GM18498 (cell line): ENCODE results near the gene TMEM9.

ENCODE experiments used
- ATAC-seq: cut with Tn5 transposase; IDR thresholded peaks from one replicate; pipeline ENCODE4 v1.9.1; 2021; ENCODE audit warnings: mild to moderate bottlenecking, moderate library complexity; ENCODE audit not compliant: unreplicated experiment

TMEM9 gene

DNA sequence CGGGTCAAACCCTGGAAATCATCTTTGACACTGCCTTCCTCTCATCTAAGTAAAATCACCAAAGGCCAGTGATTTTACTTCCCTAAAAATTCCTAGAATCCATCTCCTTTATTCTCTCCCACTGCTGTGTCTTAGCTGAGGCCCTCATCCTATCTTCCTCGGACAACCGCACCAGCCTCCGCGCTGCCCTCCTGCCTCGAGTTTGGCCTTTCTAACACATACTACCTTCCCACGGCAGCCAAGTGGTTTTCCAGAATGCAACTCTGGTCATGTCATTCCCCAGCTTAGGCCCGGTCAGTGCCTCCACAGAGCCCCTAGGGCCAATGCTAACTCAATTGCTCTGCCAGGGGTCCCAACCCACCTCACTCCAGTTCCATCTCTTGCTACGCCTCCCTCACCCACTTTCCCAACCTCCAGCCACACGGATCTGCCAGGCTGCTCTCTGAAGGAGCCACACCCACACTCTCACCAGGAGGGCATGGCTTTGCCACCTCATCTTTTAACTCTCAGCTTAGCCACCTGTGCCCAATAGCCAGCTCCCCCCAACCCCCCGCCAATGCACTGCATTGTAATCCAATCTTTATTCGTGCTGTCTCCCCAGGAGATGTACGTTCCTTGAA is 6.8 kb downstream of the TMEM9 start:
- no peak for ATAC-seq

DNA sequence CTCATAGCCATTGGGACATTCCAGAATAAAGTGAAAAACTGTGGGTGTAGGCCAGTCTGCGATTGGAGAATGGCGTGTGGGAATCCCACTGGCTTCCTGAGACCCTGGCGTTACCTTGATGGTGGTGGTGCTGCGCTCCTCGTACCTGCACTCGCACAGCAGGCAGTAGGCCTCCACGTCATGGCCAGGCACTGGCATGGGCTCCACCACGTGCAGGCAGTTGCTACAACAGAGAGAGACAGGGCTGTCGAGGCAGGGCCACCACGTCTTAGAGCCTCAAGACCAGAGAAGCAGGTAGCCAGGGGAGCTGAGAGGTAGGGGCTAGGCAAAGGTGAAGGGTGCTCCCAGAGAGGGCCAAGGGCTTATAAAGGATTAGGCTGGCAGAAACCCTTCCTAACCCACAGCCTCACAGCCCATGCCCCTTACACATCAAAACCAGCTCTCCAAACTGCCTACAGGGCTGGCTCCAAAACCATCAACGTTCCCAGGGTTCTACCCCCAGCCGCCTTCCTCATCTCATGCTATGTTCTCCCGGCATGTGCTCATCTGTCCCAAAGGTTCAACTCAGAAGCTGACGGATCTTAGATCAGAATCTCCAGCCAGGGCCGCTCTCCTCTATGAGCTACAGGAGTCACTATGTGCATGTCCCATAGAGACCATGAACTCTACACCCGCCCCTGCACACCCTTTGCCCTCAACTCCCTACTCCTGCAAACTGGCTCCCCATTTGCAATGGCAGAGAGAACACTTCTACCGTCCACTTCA is 7.5 kb downstream of the TMEM9 start:
- ATAC-seq = no peak

DNA sequence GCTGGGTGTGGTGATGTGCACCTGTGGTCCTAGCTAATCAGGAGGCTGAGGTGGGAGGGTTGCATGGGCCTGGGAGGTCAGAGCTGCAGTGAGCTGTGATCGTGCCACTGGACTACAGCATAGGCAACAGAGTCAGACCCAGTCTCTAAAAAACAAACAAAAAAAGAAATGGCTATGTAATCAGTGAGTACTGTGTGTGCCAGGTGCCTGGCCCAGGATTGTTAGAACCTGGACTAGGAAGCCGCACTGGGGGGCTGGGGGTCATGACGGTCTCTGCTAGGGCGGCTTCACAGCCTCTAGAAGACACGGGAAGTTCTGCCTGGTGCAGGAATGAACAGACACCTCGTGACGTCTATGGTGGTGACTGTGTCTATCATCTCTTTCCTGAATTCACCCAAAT is 8.5 kb downstream of the TMEM9 start:
- no peak for ATAC-seq

DNA sequence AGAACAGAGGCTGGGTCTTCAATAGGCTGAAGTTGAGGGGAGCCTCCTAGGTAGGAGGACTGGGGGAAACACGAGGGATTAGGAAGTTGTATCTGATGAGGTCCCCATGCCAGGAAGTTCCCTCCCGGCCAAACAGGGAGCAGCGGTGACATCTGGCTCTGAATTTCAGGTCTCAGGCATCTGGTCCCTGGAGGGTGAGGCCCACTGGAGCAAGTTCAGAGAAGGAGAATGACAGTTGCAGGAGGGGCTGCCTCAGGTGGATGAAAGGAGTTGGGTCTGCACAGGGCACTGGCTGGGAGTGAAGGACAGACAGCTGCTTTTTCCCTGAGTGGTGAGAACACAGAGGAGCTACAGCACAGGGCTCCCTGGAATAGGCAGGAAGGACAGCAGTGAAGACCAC is 9.1 kb downstream of the TMEM9 start:
- ATAC-seq = no peak

DNA sequence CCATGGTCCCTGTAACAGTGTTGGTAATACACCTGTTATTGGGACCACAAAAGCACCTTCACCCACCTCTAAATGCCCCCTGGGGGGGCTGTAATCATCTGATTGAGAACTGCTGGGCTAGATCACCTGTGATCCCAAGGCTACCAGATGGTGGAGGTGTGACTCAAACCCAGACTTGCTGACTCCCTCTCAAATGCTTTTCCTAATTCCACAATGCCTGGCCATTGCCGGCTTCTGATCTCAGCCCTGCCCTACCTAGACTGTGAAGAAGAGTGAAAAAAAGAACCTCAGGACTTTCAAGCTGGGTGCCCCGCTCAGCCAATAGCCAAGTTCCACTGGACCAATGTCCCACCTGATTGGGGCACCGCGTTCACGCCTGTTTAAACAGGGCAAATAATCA is 9.6 kb downstream of the TMEM9 start:
- ATAC-seq = no peak

DNA sequence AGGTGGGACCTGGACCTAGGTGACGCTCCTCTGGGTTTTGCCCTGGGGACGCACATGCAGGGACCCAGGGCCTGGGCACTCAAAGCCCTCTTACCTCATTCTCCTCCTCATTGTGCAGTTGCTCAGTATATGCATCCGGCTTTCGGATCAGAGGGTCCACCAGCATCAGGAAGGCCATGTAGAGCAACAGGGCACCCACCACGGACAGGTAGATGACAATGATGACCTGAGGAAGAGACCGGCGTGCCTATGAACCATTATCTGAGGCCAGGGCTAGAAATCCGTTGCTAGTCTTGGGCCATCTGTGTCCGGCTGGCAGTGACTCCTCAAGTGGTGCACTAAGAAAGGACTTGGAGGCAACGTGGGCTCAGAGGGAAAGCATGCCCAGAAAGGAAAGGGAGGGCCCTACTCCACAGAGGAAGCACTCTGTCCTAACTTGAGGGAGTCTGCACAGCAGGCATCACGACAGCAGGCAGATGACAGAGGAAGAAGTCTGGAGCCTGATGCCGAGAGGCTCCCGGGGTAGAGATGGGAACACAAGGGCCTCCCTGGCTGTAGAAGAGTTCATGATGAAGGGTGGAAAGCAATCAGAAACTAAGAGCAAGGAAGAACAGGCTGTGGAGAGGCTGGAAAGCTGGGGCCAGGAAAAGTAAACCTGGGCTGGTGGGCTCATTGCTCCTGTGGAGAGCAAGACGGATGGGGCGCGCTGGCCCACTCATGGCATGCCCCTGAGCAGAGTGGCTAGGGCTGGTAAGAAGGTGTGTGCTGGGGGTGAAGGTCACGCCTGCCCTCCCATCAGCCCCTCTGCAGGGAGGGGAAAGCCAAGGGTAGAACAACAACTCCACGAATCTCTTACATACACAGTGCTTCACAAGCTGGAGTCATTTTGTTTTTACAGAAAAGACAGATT is 10.3 kb downstream of the TMEM9 start:
- no peak for ATAC-seq

DNA sequence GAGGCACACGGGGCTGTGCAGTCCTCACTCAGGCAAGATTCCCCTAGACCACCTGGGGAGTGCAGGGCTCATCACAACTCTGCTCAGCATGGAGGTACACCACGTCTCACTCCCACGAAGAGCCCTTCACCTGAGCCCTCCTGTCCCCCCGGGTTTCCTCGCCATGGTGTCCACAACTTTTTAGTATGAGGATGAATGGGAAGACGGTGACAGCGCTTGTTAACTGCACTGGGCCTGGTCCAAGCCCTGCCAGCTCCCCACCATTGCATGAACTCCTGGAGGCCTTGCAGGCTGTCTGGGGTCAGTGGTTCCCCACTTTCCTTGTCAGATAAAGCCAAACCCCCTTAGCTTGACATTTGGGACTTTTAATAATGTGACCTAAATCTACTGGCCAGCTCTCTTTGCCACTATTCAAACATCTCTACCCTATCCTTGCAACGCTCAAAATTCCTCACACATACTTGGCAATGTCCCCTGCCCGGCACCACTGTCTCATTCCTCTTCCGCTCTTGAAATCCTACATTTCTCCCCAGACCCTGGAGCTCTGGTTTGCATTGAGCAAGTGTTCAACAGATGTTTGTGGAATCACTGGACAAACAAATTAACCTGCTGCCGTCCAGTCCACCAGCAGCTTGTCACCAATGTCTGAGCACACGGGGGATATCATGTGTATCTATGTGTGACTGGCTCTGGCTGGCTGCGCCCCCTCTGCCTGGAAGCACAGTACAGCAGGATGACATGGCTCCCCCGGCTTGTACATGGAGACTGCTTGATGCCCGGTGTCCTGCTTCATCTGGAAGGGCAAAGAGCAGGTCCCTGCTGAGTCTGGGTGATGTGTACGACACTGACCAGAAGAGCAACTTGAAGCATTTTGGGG is 11.2 kb downstream of the TMEM9 start:
- no peak for ATAC-seq

DNA sequence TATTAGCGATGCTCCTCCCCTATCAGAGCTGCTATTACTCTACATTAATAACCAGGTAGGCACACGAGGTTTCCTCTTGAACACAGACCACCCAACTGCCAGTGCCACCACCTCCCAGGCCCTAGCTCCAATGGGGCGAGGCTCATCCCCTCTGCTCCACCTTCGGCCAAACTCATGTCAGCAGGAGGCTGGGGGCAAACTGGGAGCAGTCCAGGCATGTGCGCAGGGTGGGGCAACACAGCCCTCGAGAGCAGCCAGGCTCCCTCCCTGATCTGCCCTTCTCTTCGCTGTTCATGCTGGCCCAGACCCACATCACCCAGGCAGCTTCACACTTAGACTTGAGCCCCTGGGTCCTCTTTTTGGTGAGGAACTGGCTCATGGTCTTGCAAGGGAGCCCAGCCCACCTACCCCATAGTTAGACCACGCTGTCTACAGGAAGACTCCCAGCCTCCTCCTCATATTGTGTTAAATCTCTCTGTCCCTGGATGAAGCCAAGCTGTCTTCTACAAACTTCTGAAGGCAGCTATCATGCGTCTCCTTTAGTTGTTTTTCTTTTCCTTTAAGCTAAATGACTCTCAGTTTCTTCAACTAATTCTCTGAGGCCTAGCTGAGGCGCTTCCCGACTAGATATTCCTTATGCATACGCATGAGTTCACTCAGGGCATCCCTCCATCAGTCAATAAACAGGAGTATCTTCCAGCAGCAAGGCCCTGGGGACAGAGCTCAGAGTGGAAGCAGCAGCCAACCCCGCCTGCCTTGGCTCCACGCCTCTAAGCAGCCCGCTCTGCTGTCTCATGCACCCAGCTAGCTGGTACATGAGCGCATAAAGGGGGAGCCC is 12.0 kb downstream of the TMEM9 start:
- no peak for ATAC-seq

DNA sequence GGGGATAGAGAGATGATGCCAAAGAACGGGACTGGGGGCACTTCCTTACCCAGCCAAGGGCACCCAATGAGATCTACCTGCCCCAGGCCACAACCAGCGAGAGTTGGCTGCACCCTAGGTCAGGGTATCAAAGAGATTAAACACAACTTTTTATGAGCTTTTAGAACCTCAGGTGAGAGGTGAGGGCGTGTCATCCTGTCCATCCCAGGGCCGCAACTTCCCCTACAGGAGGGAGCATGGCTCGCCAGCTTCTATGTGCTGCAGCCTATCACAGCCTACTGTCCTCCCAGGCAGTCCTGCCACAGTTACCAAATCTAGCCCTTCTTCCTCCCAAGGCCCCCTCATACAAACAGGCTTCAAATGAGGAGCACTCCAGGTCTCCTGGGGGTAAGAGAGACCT is 12.9 kb downstream of the TMEM9 start:
- ATAC-seq = no peak

DNA sequence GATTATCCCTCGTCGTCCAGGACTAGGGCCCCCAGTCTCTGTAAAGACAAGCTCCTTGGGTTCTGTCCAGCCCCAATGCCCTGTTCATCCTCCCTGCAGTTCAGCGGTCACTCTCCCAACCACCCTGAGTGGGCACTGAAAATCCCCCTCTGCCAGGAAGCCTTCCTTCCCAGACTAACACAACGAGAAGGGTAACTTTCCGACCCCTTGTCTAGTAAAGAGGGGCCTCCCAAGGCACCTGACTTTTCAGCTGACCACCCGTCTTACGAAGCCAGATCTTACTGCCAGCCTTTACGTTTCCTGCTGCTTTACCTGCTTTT is 13.4 kb downstream of the TMEM9 start:
- no peak for ATAC-seq

DNA sequence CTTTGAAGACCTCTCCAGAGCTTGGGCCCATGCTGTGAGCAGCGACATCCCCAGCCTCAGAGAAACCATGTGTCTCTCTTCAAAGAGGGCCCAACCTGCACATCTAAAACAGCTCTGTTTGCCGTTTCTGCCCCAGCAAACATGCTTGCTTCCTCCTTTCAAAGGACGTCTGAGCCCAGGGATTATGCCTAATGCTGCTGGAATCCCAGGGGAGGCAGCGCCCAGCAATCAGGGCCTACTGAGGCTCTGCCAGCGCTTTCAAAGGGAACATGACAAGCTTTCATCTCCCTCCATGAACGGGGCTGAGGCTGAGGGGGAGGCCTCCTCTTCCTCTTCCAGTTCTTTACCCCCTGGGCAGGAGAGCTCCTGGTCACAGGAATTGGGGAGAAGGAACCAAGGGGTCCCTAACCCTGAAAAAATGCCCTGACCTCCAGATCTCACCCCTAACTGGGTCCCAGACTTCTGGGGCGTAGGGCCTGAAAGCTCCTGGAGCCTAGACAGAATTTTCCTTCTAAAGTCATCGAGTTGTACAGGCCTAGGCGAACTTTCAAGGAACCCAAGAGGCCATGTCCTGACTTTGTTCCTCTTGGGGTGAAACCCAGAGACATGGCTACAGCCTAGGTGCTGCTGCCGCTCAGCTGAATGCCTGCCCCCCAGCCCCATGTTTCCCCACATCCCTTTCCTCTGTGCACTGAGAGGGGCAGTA is 13.9 kb downstream of the TMEM9 start:
- no peak for ATAC-seq

DNA sequence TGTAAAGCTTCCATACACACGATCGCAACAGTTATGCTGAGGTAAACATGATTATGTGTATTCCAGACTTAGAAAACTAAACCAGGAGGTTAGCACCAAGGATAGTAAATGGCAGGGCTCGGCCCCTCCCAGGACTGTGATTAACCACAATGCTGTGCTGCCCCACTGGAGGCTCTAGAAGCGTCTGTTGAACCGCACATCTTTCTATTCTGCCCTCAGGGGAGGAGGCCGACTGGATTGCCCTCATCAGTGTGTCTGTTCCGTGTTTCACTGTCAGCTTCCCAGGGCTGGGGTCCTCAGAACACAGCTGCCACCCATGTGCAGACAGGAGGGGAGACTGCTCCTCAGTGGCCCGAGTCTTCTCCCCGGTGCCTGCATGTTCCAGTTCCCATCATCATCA is 14.5 kb downstream of the TMEM9 start:
- no peak for ATAC-seq

DNA sequence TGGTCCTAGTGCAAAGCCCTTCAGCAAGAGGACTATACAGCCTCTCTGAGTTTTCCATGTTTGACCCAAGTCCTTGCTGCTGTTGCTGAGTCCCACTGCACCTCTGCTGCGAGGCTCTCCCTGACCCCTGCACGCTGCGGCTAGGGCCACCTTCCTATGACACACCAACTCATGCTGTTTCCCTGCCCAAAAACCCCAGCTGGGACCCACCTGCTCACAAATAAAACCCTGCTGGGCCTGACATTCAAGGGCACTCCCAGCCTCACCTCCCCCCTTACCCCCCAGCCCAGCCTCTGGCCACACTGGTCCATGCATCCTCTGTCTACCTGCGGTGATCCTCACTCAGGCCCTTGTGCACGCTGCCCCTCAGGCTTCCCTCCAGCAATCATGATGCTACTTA is 15.0 kb downstream of the TMEM9 start:
- no peak for ATAC-seq

DNA sequence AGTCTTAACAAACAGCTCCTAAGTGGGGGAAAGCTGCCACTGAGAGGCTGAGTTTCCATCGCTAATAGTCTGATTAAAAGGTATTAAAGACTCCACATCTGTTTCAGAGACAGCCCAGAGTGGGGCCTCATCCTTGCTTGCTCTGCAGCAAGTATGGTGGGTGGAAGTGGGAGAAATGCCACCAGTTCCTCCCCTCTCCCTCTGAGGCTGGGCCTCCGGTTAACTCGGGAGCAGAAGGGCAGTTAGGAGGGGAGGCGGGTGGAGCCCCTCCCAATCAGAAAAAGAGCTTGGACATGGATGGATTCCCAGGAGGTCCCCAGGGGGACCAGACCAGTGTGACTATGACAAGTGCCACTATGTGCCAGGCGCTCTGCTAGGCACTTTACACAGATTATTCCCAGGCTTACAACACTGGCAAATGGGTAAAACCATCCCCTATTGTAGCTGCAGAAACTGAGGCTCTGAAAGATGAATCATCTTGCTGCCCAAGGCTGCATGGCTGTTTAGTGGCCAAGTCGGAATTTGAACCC is 15.9 kb downstream of the TMEM9 start:
- ATAC-seq = no peak

DNA sequence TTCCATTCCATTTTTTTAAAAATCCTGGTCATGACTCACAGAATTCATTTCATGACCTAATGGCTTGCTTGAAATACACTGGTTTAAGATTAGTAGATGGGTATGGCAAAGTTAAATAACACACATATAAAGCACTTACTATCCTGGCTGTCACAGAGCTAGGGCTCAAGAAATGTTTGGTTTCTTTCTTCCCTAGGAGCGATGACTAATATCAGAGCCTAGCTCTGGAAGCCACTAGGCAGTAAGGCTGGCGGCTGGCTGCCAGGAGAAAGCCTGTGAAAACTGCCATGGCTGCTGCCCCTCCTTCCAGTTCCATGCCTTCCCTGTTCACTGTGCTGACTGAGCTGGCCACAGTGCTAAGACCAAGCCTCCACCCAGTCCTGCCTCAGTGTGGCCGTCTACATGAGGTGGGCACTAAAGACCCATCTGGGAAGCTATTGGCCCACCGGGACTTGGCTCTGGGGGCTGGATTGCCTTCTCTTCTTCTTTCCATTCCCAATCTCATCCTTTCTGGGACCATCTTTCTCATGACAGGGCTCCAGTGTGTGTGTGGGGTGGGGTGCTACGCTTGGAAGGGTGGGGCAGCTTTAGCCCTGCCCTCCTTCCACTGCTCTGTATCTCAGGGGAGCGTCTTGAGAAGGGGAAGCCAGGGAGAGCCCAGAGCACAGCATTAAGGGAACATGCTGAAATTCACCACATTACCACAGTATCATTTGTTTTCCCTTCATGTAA is 16.5 kb downstream of the TMEM9 start:
- no peak for ATAC-seq

DNA sequence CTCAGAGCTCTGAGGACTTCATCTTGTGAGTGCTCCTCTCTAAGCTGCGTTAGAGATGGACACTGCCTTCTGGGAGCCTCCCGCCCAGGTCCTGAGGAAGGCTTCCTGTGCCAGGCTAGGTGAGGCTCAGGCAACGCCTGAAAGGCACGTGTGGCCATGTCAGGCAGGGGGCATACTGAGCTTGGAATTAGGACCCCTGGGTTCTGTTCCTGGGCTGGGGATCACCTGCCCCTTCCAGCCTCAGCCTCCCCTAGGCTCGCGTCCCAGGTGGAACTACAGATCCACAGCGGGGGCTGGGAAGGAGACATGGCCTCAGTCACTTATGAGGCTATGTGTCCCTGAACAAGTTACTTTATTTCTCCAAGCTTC is 17.3 kb downstream of the TMEM9 start:
- no peak for ATAC-seq

DNA sequence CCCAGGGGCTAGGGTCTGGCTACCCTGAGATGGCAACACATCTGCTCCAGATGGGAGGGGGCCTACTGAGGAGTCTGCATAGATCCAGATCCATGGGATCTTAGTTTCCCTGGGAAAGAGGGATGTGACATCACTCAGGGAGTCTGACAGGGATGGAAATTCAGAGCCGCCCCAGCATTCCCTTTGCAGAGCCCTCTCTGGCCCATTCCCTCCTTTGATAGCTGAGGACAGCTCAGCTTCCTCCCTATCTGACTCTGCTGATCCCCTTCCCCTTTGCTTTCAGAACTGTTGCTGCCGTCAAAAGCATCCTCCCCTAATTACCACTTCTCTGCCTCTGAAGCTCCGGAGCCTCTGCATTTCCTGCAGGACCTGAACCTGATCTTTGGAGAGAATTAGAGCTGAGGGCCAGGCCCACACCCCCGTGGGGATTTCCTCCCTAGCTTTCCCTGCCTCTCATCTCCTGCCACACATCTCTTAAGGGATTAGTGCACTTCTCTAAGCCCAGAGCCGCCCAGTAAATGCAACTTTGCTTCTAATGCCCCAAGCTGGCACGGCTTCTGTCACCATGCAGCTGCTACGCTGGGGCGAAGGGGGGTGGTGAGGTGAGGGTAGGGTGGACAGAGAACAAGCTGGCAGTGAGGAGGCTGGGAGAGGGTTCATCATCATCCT is 17.8 kb downstream of the TMEM9 start:
- no peak for ATAC-seq

DNA sequence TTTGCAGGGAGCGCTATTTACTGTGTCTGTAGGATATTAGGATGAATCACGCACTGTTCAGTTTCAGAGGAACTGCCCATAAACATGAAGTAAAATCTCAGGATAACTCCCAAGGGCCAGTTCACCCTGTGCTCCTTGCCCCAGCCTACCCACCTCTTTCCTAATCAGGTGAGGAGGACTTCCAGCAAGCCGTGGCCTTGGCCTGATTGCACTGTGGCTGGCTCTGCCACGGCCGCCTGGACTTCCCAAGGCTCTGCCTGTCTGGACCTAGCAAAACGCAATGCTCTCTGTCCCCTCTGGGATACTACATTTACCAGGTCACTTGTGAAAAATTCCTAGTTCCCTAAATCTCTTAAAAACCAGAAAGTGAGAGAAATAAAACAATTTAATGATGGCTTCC is 19.9 kb downstream of the TMEM9 start:
- no peak for ATAC-seq
